Measurements from ENCODE around the gene IGSF1.

DNA sequence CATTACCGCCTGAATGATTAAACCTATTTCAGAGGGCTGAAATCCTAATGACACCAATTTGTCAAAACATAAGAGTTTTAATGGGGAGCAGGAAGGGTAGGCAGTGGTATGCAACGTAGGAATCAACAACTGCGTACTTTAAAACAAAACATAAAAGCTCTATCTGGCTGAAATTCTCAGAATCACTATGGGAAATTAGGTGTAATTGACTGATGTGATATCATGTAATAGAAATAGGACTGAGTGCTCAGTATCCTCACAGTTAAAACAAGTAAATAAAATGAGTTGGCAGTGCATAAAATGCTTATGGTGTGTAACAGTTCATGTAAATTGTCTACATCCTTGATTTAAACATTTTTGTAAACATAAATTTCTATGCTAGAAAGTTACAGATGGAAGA lies 13.6 kb upstream of the IGSF1 start:
- TF ChIP-seq, protein P1, sequence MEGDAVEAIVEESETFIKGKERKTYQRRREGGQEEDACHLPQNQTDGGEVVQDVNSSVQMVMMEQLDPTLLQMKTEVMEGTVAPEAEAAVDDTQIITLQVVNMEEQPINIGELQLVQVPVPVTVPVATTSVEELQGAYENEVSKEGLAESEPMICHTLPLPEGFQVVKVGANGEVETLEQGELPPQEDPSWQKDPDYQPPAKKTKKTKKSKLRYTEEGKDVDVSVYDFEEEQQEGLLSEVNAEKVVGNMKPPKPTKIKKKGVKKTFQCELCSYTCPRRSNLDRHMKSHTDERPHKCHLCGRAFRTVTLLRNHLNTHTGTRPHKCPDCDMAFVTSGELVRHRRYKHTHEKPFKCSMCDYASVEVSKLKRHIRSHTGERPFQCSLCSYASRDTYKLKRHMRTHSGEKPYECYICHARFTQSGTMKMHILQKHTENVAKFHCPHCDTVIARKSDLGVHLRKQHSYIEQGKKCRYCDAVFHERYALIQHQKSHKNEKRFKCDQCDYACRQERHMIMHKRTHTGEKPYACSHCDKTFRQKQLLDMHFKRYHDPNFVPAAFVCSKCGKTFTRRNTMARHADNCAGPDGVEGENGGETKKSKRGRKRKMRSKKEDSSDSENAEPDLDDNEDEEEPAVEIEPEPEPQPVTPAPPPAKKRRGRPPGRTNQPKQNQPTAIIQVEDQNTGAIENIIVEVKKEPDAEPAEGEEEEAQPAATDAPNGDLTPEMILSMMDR (CRISPR knock-in tag; IDR thresholded peaks at IDR 0.05) = no peak
- TF ChIP-seq ZFP36 (IDR thresholded peaks at IDR 0.05; ENCODE audit: borderline replicate concordance, low read depth, low read length, partially characterized antibody) (no peak), EP300 (IDR thresholded peaks at IDR 0.05; ENCODE audit: low read depth in 2 of 2, low read length in 2 of 2) (no peak), EP300 (CRISPR knock-in tag; IDR thresholded peaks at IDR 0.05; ENCODE audit: borderline replicate concordance) (no peak), ZNF354B (CRISPR knock-in tag; IDR thresholded peaks at IDR 0.05) (no peak), GABPB1 (CRISPR knock-in tag; IDR thresholded peaks at IDR 0.05) (no peak), RXRA (CRISPR knock-in tag; IDR thresholded peaks at IDR 0.05) (no peak), PHF8 (CRISPR knock-in tag; IDR thresholded peaks at IDR 0.05) (no peak), RBFOX2 (IDR thresholded peaks at IDR 0.05; ENCODE audit: low read depth, low read length) (no peak), CEBPG (CRISPR knock-in tag; IDR thresholded peaks at IDR 0.05) (no peak)
- TF ChIP-seq, protein P2, sequence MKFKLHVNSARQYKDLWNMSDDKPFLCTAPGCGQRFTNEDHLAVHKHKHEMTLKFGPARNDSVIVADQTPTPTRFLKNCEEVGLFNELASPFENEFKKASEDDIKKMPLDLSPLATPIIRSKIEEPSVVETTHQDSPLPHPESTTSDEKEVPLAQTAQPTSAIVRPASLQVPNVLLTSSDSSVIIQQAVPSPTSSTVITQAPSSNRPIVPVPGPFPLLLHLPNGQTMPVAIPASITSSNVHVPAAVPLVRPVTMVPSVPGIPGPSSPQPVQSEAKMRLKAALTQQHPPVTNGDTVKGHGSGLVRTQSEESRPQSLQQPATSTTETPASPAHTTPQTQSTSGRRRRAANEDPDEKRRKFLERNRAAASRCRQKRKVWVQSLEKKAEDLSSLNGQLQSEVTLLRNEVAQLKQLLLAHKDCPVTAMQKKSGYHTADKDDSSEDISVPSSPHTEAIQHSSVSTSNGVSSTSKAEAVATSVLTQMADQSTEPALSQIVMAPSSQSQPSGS (CRISPR knock-in tag; IDR thresholded peaks at IDR 0.05) = no peak
- TF ChIP-seq, protein P3, sequence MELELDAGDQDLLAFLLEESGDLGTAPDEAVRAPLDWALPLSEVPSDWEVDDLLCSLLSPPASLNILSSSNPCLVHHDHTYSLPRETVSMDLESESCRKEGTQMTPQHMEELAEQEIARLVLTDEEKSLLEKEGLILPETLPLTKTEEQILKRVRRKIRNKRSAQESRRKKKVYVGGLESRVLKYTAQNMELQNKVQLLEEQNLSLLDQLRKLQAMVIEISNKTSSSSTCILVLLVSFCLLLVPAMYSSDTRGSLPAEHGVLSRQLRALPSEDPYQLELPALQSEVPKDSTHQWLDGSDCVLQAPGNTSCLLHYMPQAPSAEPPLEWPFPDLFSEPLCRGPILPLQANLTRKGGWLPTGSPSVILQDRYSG (CRISPR knock-in tag; IDR thresholded peaks at IDR 0.05) = no peak

Measured in HepG2 (cell line).